HepG2 (cell line): Measurements from ENCODE around the gene ADGRV1. TPM values are rescaled to one million over a fixed set of nuclear protein-coding genes. Genes with fewer than 3 reads are reported as not detected.

Experiments used
- ATAC-seq: fragments of 200-7000 bp; cut with Tn5 transposase; 3 replicates; pipeline ENCODE4 v1.9.1; 2020; ENCODE audit warnings: mild to moderate bottlenecking, moderate library complexity
- BruUV-seq: library from RNA; stranded (reverse); fragments of 400-500 nt; replicated peaks from 2 replicates; lab custom pipeline; 2021; lab: Mats Ljungman, UMichigan
- CTCF ChIA-PET: fragments of 300-600 bp; formaldehyde crosslinking; extraction: SDS; loops from one replicate; lab custom pipeline; 2021; ENCODE audit warnings: low total read pairs, inconsistent platforms, low intra/inter-chr PET ratio; lab: Yijun Ruan, JAX
- POLR2A ChIA-PET: fragments of 350-600 bp; sonication (Branson Sonifier 250); formaldehyde crosslinking; loops from one replicate; lab custom pipeline; 2020; ENCODE audit warnings: antibody characterized with exemption, inconsistent platforms; lab: Yijun Ruan, JAX
- DNase-seq: peaks from one replicate; pipeline ENCODE4 v3.0.0-alpha.2; 2015; ENCODE audit warnings: low spot score
- FAIRE-seq: peaks from 3 replicates; lab custom pipeline; 2011; peaks lifted over from hg19 to GRCh38; lab: Jason Lieb, UNC
- H2AFZ ChIP-seq: one replicate; pipeline ENCODE4 v1.6.1; 2011; ENCODE audit warnings: low read length, inconsistent platforms
- H3K27ac ChIP-seq: fragments of 300-600 bp; 3 replicates; pipeline ENCODE4 v1.8.0; 2011; ENCODE audit warnings: mixed run types, mild to moderate bottlenecking, mixed read lengths, low read length, inconsistent platforms; ENCODE audit not compliant: insufficient read depth; ENCODE audit errors: extremely low read length
- H3K27me3 ChIP-seq, 2 experiments: fragments of 200-600 bp in 1 of 2; 2 replicates in 1 of 2; 3 replicates in 1 of 2; pipeline versions ENCODE4 v1.6.0 to v1.8.0; 2011; ENCODE audit warnings: low read length in 2 of 2, mild to moderate bottlenecking in 2 of 2, moderate library complexity in 2 of 2, inconsistent platforms in 1 of 2; ENCODE audit not compliant: insufficient read depth in 2 of 2, control insufficient read depth in 1 of 2
- H3K36me3 ChIP-seq, 2 experiments: fragments of 200-600 bp in 1 of 2; replicated peaks in 1 of 2; 2 replicates in 1 of 2; 3 replicates in 1 of 2; pipeline versions ENCODE4 v1.5.1 to v1.8.0; 2011; ENCODE audit warnings: low read length in 2 of 2, inconsistent platforms in 1 of 2; ENCODE audit not compliant: insufficient read depth in 2 of 2, control insufficient read depth in 1 of 2
- H3K4me1 ChIP-seq: 2 replicates; pipeline ENCODE4 v1.5.1; 2012; ENCODE audit warnings: low read length, inconsistent platforms; ENCODE audit not compliant: insufficient read depth
- H3K4me2 ChIP-seq: 2 replicates; pipeline ENCODE4 v1.6.0; 2011; ENCODE audit warnings: low read depth, low read length, inconsistent platforms
- H3K4me3 ChIP-seq, 3 experiments: fragments of 200-600 bp in 1 of 3; sonication (generic), shearing (Covaris generic) in 1 of 3; replicated peaks in 1 of 3; 2 replicates each; pipeline ENCODE4 v1.5.1; 2011 to 2016; ENCODE audit warnings: low read length in 3 of 3, inconsistent platforms in 2 of 3, low read depth in 2 of 3, mild to moderate bottlenecking in 2 of 3, control low read depth in 1 of 3, mixed read lengths in 1 of 3; ENCODE audit not compliant: insufficient read depth in 1 of 3
- H3K79me2 ChIP-seq: one replicate; pipeline ENCODE4 v1.6.1; 2011; ENCODE audit warnings: low read length, inconsistent platforms; ENCODE audit not compliant: insufficient read depth
- H3K9ac ChIP-seq: 2 replicates; pipeline ENCODE4 v1.6.0; 2011; ENCODE audit warnings: mild to moderate bottlenecking, low read depth, low read length, inconsistent platforms; ENCODE audit not compliant: insufficient read depth
- H3K9me3 ChIP-seq: 2 replicates; pipeline ENCODE4 v1.5.1; 2012; ENCODE audit warnings: mild to moderate bottlenecking, low read length
- H4K20me1 ChIP-seq: 2 replicates; pipeline ENCODE4 v1.6.0; 2011; ENCODE audit warnings: inconsistent platforms, mild to moderate bottlenecking, low read length, moderate library complexity; ENCODE audit not compliant: insufficient read depth
- ATF5 ChIP-seq: sonication (generic); formaldehyde crosslinking; IDR thresholded peaks from 2 replicates; pipeline ENCODE4 v1.4.0; 2020; ENCODE audit warnings: mild to moderate bottlenecking, low read depth, missing genetic modification reagents
- CCAR2 ChIP-seq: fragments of 200-400 bp; formaldehyde crosslinking; optimal IDR thresholded peaks from 2 replicates; pipeline ENCODE3; 2018; ENCODE audit warnings: low read depth, mild to moderate bottlenecking, low read length, moderate library complexity
- ELF4 ChIP-seq: sonication (generic); formaldehyde crosslinking; IDR thresholded peaks from 2 replicates; pipeline ENCODE4 v1.5.0; 2020; ENCODE audit warnings: missing genetic modification reagents, mild to moderate bottlenecking, moderate library complexity, borderline replicate concordance
- FOXJ3 ChIP-seq: sonication (generic); formaldehyde crosslinking; IDR thresholded peaks from 2 replicates; pipeline ENCODE4 v1.4.0; 2020; ENCODE audit warnings: missing genetic modification reagents, mild to moderate bottlenecking, borderline replicate concordance
- GTF2F1 ChIP-seq: fragments of 150-350 bp; IDR thresholded peaks from 2 replicates; pipeline ENCODE4 v1.6.1; 2014; ENCODE audit warnings: low read length
- HBP1 ChIP-seq: IDR thresholded peaks from 2 replicates; pipeline ENCODE4 v1.6.1; 2016; ENCODE audit warnings: low read depth, control low read depth
- NFE2L2 ChIP-seq: fragments of 150-350 bp; IDR thresholded peaks from 2 replicates; pipeline ENCODE4 v1.6.1; 2014; ENCODE audit warnings: low read length
- SNAPC4 ChIP-seq: sonication (generic); formaldehyde crosslinking; IDR thresholded peaks from 2 replicates; pipeline ENCODE4 v1.4.0; 2020; ENCODE audit warnings: mild to moderate bottlenecking, missing genetic modification reagents
- ZBTB20 ChIP-seq: sonication (generic); formaldehyde crosslinking; IDR thresholded peaks from 2 replicates; pipeline ENCODE4 v1.8.1; 2023; ENCODE audit warnings: missing genetic modification reagents, low read depth, mild to moderate bottlenecking, borderline replicate concordance
- ZNF124 ChIP-seq: sonication (generic); formaldehyde crosslinking; IDR thresholded peaks from 2 replicates; pipeline ENCODE4 v1.4.0; 2020; ENCODE audit warnings: missing genetic modification reagents
- ZNF337 ChIP-seq: sonication (generic); formaldehyde crosslinking; IDR thresholded peaks from 2 replicates; pipeline ENCODE4 v1.5.1; 2020; ENCODE audit warnings: missing genetic modification reagents, low read depth, mild to moderate bottlenecking, borderline replicate concordance
- ZNF33B ChIP-seq: sonication (generic); formaldehyde crosslinking; IDR thresholded peaks from 2 replicates; pipeline ENCODE4 v1.5.1; 2020; ENCODE audit warnings: mild to moderate bottlenecking, missing genetic modification reagents
- ZNF350 ChIP-seq: sonication (generic); formaldehyde crosslinking; IDR thresholded peaks from 2 replicates; pipeline ENCODE4 v1.4.0; 2020; ENCODE audit warnings: mild to moderate bottlenecking, low read depth, missing genetic modification reagents, borderline replicate concordance
- ZNF503 ChIP-seq: sonication (generic); formaldehyde crosslinking; IDR thresholded peaks from 2 replicates; pipeline ENCODE4 v1.4.0; 2020; ENCODE audit warnings: missing genetic modification reagents
- ZNF891 ChIP-seq: sonication (generic); formaldehyde crosslinking; IDR thresholded peaks from 2 replicates; pipeline ENCODE4 v1.5.0; 2020; ENCODE audit warnings: mild to moderate bottlenecking, missing genetic modification reagents
- WGBS: methylation state at CpG from one replicate; pipeline ENCODE4 v1.1.6; 2017; ENCODE audit warnings: low lambda C conversion rate; 5-methylcytosine and 5-hydroxymethylcytosine counted together
- in situ Hi-C: cut with HindIII; loops from 2 replicates; pipeline ENCODE4 v1.10.0; 2017; ENCODE audit warnings: low pct_unique_long_range_greater_than_20kb; ENCODE audit not compliant: extremely low pct_ligation_motif_present
- intact Hi-C: fragments of 100-400 bp; cut with micrococcal nuclease; formaldehyde crosslinking; loops from one replicate; pipeline ENCODE4 v1.10.0; 2022; ENCODE audit not compliant: unreplicated experiment
- polyA plus RNA-seq, 8 experiments: library from polyadenylated mRNA; depleted of rRNA in 3 of 8; stranded (reverse) in 7 of 8; unstranded in 1 of 8; fragments of >200 nt; fragmentation: Illumina TruSeq in 4 of 8; extraction: Trizol in 4 of 8; gene quantifications; 2 replicates each; pipeline versions ENCODE4 v1.2.1 to v1.2.3, GENCODE V29; 2011 to 2016; ENCODE audit warnings: low read depth in 4 of 8, missing spikeins in 1 of 8, mixed read lengths in 1 of 8; ENCODE audit not compliant: insufficient read depth in 1 of 8
- total RNA-seq, 5 experiments: library from RNA; depleted of rRNA; stranded (reverse); fragments of >200 nt; fragmentation: Illumina TruSeq; extraction: Trizol; gene quantifications; 2 replicates each; pipeline ENCODE4 v1.2.3, GENCODE V29; 2016; ENCODE audit warnings: low read depth in 1 of 5

The ADGRV1 gene
- total and polyA plus RNA-seq, 2 of the 13 experiments (the other 11 are each of a cell fraction or from before 2014, with no cell fraction given) = 1.7 to 3.9 TPM

- ATAC-seq (no peak), FAIRE-seq (peak; percentile 36), DNase-seq (no peak)
- Histone ChIP-seq H2AFZ (no peak overlapping the region), H3K9me3 (peaks cover 5% of the 10 kb centered on the region; the same call in 1 of the 2 replicates), H3K27ac (no peak overlapping the region), H3K4me3 (no peak overlapping the region), H3K9ac (no peak overlapping the region), H3K4me2 (no peak overlapping the region), H4K20me1 (no peaks in the 10 kb centered on the region), H3K27me3 (no peaks in the 10 kb centered on the region), H3K4me1 (peaks cover 9% of the 10 kb centered on the region), H3K36me3 (no peaks in the 10 kb centered on the region), H3K79me2 (no peaks in the 10 kb centered on the region)
- ChIA-PET CTCF (no interaction called here), POLR2A (interaction anchor here (1.5 kb wide), 1 partner anchor 427 kb away, joined by 3 read pairs; the partner anchor contains the start of gene ARRDC3)
- no TSS peak for BruUV-seq
- intact Hi-C loops = no loop called here
- in situ Hi-C loops = no loop called here
- 74% methylated on average over 4 of the region's 4 CpGs for WGBS
- TF ChIP-seq ZNF124 (CRISPR knock-in tag) (no peak), ZNF337 (CRISPR knock-in tag) (no peak), CCAR2 (no peak), ZNF503 (CRISPR knock-in tag) (no peak), ATF5 (no peak), HBP1 (CRISPR knock-in tag) (no peak), NFE2L2 (no peak), GTF2F1 (no peak), ZNF33B (CRISPR knock-in tag) (no peak), ZNF350 (CRISPR knock-in tag) (no peak), SNAPC4 (no peak), ZNF891 (no peak), ZBTB20 (CRISPR knock-in tag) (no peak), ELF4 (no peak), FOXJ3 (CRISPR knock-in tag) (no peak)
These were observed 398.0 kb downstream of the ADGRV1 start for GRCh38 chr5:90956511-90957097.
